GM18909 (cell line): ENCODE data around the gene CPNE6.

Source experiments
- ATAC-seq: cut with Tn5 transposase; IDR thresholded peaks from one replicate; pipeline ENCODE4 v1.9.1; 2021; ENCODE audit warnings: mild to moderate bottlenecking; ENCODE audit not compliant: unreplicated experiment, poor library complexity

Gene CPNE6

DNA sequence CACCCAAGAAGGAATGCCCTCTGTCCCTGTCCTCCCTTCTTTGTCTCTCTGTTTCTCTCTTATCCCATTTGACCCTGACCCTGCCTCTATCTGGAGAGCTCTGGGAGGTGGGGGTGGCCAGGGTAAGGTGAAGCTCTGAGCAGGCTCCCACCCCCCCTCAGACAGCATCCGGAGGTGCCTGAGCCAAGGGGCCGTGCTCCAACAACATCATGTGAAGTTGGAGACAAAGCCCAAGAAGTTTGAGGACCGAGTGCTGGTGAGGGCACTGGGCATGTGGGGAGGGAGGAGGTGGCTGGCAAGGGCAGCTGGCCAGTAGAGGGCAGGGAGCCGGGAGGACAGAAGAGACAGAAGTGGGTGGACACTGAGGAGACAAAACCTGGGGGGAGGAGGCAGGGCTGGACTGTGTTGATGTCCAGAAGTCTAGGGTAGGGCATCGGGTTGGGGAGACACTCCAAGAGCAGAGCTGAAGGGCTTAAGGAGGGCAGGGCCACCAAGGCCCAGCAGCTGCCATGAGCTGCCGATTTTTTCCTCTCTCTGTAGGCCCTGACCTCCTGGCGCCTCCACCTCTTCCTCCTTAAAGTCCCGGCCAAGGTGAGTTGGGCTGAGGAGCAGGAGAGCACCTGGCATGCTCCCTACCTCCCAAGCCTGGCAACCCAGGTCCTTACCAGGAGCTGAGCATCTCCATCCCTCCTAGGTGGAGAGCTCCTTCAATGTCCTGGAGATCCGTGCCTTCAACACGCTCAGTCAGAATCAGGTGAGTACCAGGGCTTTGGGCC is 17.6 kb upstream of the CPNE6 start:
- no peak for ATAC-seq

DNA sequence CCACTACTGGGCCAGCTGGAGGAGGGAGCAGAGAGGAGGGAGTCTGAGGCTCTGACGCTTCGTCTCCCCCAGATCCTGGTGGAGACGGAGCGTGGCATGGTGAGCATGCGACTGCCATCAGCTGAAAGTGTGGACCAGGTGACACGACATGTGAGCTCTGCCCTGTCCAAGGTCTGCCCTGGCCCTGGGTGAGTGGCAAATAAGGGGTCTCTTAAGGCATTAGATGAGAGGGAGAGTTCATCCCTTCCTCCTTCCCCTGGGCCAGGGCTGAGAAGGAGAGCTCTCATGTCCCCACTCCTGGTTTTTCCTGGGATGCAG is 17.1 kb upstream of the CPNE6 start:
- no peak for ATAC-seq

DNA sequence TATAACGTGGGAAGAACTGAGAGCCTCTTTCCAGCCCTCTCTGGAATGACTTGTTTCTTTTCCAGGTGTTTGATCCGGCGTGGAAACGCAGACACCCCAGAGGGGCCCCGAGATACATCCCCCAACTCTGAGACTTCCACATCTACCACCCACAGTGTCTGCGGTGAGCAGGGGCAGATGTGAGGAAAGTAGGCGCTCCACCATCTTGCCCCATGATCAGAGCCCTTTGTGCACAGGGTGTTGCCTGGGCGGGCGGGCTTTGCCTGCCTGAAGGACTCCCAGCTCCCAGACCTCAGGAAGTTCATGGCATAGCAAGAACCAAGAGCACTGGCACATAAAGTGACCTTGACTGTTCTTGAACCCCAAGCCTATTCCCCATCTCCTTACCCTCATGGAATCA is 16.7 kb upstream of the CPNE6 start:
- ATAC-seq, result no peak

DNA sequence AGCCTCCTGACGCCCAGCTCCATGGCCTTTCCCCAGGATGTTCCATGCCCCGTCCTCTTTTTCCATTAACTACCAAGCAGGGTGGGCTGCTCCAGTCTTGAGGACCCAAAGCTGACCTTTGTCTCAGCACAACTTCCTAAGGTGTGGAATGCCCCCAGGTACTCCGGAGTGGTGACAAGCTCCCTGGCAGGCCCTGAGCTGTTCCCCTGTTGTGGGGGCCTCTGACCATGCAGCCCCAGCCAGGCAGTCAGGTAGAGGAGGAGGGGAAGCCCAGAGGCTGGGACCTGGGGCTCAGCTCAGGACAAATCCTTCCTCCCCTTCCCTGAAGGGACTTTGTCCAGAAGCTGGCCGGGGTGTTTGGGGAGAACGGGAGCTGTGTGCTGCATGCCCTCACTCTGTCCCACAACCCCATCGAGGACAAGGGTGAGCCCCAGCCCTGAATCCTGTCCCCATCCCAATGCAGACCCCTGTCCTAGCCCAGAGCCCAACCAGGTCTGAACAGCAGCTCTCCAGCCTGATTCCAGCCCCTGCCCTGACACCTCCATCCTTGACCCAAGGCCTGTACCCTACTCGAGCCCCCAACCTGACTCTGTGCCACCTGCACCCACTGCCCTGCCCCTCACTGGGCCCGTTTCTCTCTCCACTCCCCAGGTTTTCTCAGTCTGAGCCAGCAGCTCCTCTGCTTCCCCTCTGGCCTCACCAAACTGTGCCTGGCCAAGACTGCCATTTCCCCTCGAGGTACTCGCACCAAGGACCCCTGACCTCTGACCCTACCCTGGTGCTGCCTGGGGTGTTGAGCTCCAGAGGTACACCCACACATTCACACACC is 15.2 kb upstream of the CPNE6 start:
- no peak for ATAC-seq

DNA sequence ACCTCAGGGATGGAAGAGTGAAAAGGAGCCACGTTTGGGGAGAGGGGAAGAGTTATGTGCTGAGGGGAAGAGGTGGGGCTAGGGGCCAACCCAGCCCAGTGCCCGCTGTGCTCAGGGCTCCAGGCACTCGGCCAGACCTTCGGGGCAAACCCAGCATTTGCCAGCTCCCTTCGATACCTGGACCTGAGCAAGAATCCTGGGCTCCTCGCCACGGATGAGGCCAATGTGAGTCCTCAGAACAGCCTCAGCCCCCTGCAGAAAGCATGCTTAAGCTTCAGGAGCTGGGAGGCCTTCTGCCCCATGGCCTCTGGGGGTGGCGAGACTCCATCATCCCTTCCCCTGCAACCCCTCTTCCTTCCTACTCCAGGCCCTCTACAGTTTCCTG is 14.6 kb upstream of the CPNE6 start:
- no peak for ATAC-seq

DNA sequence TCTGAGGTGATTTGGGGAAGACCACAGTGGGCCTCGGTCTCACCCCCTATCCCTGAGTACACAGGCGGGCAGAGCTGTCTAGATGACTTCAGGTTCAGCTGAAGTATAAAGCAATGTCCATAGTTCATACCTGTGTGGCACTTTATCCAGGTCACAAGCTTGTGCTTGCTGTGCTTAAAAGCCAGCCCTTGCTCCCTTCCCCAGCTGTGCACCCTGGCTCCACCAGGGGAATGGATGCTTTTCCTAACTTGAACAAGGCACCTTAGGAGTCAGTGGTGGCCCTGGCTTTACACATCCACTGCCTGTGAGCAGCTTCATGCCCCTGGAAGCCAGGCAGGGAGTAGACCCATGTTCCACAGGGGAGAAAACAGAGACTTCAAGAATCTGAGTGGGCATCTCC is 14.1 kb upstream of the CPNE6 start:
- no peak for ATAC-seq

DNA sequence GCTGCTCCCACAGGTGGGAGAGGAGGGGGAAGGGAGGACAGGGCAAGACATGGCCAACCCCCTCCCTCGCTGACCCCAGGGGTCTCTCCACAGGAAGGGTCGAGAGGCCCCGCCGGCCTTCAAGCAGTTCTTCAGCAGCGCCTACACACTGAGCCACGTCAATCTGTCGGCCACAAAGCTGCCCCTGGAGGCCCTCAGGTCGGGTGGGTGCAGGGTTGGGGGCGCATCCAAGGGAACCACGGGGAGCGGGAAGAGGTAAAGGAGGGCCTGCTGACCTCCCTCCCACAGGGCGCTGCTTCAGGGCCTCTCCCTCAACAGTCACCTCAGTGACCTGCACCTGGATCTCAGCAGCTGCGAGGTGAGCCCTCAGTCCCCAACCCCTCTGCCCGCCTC is 13.5 kb upstream of the CPNE6 start:
- no peak for ATAC-seq

DNA sequence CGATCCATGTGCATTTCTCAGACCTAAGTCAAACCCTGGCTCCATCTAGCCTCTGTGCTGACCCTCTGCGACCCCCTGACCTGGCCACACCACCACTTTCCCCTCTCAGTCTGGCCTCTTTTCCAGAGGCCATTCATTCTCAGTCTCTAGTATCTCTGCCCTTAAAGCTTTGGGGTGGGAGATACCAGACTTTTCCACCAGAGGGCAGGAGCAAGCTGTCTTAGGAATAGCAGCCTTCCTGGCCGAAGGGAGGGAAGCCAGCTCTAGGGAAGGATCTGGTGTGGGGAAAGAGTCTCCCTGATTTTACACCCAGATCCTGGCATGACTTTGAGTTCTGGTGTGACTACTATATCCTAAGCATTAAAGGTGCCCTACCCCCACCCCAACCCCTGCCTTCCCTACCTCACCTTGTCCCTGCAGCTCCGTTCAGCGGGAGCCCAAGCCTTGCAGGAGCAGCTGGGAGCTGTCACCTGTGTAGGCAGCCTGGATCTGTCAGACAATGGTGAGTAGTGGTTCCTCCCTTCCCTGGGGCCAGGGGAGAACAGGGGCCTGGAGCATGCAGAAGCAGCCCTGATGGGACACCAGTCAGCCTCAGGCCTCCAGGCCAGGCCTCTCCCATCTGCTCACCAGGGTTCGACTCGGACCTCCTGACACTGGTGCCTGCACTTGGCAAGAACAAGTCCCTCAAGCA is 13.0 kb upstream of the CPNE6 start:
- ATAC-seq, result peak; percentile 50

DNA sequence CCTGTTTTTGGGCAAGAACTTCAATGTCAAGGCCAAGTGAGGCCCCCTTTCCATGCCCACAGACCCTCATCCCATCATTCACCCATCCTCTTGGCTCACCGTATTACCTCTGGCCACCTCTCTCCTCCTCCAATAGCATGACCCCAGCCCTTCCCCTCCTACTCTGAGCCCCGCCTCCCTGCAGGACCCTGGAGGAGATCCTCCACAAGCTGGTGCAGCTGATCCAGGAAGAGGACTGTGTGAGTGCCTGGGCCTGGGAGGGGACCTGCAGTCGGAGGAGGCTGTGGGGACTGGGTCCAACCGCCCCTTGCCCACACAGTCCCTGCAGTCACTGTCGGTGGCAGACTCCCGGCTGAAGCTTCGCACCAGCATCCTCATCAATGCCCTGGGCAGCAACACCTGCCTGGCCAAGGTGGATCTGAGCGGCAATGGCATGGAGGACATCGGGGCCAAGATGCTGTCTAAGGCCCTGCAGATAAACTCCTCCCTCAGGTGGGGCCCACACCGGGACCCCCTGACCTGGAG is 12.3 kb upstream of the CPNE6 start:
- no peak for ATAC-seq

DNA sequence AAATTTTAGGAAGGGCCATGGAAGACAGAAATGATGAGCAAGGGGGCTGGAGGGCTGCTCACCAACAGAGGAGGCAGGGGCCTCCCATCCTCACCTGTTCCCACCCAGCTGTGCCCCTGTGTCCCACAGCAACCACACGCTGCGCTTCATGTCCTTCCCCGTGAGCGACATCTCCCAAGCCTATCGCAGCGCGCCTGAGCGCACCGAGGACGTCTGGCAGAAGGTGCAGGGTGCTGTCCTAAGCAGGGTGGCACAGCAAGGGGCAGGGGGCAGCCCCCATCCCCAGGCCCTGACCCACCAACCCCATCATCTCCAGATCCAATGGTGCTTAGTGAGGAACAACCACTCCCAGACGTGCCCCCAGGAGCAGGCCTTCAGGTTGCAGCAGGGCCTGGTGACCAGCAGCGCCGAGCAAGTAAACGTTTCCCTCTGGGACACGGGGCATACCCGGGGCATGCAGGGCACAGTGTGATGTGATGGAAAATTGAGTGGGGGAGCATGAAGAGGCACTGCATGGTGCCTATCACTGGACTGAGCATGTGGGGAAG is 11.4 kb upstream of the CPNE6 start:
- no peak for ATAC-seq

DNA sequence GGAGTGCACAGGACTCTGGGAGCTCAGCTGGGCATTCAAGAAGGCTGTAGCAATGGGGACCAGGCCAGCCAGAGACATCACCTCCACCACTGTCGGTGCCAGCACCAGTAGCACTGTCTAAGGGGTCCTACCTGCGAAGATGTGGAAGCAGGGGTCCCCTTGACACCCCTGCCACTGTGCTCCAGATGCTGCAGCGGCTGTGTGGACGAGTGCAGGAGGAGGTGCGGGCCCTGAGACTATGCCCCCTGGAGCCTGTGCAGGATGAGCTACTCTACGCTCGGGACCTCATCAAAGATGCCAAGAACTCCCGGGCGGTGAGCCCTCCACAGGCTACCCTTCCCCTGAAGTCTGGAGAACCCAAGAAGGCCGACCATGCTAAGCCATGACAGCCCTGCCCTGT is 10.9 kb upstream of the CPNE6 start:
- no peak for ATAC-seq

DNA sequence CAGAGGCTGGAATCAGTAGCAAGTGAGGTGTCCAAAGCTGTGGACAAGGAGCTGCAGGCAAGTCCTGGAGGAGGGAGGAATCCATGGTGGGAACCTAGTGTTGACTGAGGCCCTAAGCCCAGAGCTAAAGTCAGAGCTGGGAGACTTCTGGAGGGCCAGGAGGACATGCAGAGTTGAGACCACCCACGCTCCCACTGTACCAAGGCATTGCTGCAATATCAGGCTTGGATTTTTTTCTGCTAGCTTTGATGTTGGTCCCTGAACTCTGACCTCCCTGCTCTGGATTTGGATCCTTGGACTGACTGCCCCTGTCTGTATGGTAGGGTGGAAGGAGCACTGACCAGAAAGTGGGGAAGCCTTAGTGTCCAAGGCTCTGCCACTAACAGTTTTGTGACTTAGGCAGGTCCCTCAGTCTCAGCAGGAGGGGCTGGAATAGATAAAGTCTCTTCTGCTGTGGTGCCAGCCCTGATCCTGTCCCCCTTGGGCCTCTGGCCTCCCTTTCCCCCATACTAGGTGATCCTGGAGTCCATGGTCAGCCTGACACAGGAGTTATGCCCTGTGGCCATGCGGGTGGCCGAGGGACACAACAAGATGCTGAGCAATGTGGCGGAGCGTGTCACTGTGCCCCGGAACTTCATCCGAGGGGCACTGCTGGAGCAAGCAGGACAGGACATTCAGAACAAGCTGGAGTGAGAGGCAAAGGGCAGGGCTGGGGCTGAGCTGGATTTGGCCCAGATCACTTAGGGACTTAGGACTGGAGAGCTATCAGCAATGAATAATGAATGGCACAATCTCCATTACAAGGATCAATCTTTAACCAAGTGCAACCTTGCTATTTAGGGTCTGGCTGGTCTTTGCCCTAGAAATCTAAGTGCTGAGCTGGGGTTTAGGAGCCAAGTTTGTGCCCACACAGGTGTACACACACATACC is 10.1 kb upstream of the CPNE6 start:
- no peak for ATAC-seq

DNA sequence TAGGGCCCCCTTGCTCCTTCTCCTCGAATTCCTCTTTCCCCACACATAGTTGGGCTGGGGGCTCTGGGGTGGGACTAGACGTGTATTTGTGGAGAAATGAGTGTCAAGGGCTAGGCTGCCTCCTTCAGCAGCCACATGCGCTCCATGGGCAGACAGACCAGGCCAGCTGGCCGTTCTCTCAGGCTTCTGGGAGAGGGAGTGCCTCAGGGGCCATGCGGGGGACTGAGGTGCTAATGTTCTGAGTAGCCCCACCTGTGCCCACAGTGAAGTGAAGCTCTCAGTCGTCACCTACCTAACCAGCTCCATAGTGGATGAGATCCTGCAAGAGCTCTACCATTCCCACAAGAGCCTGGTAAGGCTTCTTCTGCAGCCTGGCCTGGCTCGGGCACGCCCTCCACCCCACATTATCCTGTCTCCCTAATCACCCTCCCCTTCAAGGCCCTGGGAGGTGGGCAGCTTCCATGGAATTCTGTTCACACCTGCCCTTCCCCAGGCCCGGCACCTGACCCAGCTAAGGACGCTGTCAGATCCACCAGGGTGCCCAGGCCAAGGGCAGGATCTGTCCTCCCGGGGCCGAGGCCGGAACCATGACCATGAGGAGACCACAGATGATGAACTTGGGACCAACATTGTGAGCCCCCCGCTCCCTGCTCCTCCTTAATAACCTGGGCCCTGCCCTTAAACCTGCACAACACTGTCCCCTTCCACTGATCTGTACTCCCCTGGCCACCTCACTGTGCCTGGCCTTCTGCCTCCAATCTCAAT is 9.0 kb upstream of the CPNE6 start:
- no peak for ATAC-seq

DNA sequence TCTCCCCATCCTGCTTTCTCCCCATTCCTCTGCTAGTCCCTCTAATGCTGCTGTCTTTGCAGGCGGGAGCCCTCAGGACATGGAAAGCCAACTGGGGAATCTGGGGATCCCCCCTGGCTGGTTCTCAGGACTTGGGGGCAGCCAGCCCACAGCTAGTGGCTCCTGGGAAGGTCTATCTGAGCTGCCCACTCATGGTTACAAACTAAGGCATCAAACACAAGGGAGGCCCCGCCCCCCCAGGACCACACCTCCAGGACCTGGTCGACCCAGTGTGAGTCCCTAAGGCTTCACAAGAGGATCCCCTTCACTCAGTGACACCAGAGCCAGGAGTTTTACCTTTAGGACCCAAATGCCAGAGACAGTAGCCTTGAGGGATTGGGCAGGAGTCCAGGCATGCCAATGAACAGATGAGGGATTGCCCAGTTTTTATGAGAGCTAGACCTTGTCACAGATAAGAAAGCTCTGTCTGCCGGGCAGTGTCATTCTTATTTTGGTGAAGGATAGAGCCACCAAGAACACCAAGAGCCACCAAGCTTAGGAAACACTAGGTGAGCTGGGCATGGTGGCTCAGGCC is 8.0 kb upstream of the CPNE6 start:
- ATAC-seq, result no peak

DNA sequence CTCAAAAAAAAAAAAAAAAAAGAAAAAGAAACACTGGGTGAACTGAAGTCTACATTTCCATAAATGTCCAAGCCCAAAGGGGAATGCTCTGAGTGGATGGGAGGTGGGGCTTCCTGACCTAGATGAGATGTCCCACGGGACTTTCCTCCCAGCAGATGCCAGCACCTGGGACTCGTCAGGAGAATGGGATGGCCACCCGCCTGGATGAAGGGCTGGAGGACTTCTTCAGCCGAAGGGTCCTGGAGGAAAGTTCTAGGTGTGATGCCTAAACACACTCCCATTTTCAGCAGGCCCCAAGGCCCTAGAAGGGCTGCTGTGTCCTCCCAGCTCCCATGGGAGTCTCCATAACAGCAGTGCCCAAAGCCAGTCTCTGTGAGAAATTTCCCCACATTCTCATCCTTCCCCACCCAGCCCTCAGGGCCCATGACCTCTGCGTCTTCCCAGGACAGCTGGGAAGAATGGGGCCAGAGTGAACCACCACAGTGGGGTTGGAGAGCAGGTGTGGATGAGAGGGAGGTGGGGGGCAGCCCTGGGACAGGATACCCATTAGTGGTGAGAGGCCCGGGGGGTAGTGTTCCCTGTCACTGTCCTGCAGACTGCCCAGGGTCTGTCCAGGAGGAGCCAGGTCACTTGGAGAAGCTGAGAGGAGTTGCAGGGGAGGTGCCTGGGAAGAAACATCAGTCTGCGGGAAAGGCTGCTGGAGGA is 7.1 kb upstream of the CPNE6 start:
- ATAC-seq, result no peak

DNA sequence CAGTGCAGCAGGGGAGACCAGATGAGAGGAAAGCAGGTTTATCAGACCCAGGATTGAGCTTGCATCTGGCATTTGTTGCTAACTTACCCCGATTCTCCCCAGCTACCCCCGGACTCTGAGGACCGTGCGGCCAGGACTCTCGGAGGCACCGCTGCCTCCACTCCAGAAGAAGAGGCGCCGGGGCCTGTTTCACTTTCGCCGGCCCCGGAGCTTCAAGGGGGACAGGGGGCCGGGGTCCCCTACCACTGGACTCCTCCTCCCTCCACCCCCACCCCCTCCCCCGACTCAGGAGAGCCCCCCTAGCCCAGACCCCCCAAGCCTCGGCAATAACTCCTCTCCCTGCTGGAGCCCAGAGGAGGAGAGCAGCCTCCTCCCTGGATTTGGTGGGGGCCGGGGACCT is 6.5 kb upstream of the CPNE6 start:
- no peak for ATAC-seq

DNA sequence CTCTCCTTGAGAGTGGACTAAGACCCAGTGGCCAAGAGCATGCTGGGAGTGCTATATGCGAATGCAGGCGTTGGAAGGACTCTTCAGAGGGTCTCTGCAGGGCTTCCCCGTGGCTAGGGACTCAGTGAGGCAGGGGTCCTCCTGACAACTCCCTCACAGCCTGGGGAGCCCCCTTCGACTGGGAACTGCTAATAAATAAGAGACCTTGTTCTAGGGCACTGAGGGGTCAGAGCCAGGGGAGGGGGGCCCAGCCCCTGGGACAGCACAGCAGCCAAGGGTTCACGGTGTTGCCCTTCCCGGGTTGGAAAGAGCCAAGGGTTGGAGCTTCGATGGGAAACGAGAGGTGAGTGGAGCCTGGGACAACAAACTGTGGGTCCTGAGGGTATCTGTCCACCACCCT is 6.0 kb upstream of the CPNE6 start:
- no peak for ATAC-seq

DNA sequence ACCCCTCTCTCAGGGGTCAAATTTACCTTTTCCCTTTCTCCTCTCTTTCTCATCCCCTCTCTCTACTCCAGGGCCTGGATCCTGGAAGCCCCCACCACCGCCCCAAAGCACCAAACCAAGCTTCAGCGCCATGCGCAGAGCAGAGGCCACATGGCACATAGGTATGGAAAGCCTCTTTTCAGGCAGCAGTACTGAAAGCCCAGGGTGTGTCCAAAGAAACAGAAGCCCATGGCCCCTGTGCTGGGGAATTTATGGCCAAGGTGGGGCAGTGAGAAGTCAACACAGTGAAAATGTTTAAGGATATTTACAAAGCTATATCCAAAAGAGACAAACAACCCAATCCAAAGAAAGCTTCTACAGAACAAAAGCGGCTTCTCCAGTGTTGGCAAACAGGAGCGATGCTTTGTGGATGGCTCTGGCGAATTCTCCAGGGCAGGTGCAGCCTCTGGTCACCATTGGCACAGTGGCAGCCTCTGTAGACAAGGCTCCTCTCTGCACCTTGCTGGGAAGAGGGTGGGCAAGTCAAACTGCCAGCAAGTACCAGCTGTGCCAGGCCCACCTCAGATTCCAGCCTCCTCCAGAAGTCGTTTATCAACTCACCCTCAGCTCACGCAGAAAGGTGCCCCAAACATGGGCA is 4.7 kb upstream of the CPNE6 start:
- ATAC-seq, result no peak
